Measurements from ENCODE around the gene DOC2A.
A peak's percentile ranks its signal among the peaks of the same experiment; 100 is the strongest.
"Not testable (repeated sequence)": the region's sequence is repeated elsewhere in the genome, so short reads cannot be mapped to it uniquely, and the experiment has no call there.

DOC2A gene

DNA sequence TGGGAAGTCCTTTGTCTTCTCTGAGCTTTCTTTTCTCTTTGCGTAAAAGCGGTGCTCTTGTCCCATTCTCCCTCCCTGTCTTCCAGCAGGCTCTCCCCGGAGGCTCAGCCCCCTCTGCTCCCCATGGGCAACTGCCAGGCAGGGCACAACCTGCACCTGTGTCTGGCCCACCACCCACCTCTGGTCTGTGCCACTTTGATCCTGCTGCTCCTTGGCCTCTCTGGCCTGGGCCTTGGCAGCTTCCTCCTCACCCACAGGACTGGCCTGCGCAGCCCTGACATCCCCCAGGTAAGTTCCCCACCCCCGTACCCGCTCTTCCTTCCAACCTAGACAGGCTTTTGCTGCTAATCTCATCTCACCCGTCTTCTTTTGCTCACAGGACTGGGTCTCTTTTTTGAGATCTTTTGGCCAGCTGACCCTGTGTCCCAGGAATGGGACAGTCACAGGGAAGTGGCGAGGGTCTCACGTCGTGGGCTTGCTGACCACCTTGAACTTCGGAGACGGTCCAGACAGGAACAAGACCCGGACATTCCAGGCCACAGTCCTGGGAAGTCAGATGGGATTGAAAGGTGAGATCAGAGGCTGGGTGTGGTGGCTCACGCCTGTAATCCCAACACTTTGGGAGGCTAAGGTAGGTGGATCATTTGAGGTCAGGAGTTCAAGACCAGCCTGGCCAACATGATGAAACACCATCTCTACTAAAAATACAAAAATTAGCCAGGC is 47.6 kb downstream of the DOC2A start:
- no peak for DNase-seq

DNA sequence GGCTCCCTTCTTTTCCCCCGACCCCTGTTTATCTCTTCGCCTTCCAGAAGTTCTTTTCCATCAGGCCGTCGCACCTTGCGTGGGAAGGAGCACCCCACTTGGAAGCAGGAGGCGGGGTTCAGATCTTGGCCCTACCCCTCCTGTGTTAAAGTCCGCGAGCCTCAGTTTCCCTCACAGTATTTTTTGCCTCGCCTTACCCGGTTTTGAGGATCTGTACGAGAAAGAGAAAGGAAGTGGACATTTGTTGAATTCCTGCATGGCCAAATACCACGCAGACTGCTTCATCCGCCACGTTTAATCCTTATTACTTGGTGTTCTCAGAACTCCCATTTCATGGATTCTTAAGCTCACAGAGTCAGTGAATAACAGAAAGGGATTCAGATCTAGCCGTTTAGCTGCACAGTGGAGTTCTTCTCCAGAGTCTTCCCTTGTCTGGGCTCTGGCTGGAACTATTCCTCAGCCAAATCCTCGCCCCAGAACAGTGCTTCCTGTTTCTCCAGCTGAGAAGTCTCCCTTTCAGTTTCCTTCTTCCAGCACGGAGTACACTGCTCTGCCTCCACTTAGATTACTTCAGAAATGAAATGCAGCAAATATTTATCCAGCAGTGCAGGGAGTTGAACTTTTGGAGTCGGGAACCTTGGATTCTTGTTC is 48.4 kb downstream of the DOC2A start:
- DNase-seq: no peak

DNA sequence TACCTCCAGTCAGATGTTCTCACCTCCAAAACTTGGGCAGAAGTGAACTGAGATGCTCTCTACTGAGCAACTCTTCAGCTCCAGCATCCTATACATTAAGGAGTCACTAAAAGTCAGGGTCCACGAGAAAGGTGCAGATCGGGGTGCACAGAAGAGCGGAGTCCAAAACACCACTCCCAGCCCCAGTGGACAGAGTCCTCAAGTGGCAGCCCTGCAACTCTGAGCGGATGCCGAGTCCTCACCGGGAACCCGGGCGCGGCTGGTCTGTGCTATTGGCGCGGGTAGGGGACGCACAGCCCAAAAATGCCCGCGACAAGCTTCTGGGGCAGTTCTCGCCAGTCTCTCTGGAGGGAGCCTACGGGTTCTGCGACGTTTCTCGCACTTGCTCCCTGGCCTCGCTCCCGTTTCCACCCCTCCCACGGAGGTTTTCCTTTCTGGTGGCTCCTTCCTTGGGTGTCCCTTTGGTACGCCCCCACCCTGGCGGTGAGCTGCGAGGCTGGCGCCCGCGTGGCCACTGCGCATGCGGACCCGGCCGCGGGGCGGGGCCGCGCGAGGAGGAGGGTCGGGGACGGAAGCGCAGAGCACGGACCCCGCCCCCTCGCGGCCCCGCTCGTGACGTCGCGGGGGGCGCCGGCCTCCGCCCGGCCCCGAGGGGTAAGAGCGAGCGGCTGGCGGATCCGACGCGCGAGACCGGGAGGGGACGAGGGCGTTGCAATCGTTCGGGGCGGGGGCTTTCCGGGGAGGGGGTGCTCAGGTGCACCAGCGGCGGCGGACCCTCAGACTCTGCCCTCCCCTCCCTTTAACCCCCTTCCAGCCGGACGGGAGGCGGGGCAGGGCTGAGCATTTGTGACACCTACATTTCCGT is 49.1 kb downstream of the DOC2A start, which contains the start of gene TMEM219:
Gene TMEM219, plus strand, starts transcription at position 601 of the 865 bp plus-strand sequence. CDS start 1,065 bp downstream, outside the sequence.
- DNase-seq: peak; percentile 96

DNA sequence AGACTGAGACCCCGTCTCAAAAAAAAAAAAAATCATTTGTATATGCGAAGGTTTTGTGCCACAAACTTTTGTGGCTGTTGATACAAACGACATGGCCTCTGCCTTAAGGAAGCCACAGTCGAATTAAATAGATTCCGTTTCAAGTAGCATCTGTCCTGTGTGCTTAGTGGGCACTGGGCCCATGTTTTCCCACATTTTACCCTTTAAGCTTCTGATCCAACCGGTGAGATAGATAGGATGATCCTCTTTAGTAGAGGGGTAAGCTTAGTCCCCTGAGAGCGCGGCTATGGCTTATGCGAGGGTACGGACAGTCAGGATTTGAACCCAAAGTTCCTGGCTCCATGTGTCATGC is 49.7 kb downstream of the DOC2A start:
- DNase-seq: no peak

DNA sequence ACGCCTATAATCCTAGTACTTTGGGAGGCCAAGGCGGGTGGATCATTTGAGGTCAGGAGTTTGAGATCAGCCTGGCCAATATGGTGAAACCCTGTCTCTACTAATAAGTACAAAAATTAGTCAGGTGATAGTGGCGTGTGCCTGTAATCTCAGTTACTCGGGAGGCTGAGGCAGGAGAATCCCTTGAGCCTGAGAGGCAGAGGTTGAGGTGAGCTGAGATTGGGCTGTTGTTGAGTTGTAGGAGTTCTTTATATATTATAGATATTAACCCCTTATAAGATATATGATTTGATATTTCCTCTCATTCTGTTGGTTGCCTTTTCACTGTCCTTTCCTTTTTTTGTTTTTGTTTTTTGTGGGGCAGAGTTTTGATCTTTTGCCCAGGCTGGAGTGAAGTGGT is 51.0 kb downstream of the DOC2A start:
- DNase-seq: not testable (repeated sequence)

DNA sequence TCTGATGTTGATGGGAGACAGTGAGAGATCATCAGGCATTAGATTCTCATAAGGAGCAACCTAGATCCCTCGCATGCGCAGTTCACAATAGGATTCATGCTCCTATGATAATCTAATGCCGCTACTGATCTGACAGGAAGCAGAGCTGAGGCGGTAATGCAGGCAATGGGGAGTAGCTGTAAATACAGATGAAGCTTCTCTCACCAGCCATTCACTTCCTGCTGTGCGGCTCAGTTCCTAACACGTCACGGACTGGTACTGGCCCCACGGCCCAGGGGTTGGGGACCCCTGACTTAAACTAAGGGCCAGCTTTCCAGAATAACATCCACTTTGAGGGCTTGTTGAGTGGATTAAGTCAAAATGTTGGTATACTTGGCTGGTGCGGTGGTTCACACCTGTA is 51.5 kb downstream of the DOC2A start:
- DNase-seq: no peak

DNA sequence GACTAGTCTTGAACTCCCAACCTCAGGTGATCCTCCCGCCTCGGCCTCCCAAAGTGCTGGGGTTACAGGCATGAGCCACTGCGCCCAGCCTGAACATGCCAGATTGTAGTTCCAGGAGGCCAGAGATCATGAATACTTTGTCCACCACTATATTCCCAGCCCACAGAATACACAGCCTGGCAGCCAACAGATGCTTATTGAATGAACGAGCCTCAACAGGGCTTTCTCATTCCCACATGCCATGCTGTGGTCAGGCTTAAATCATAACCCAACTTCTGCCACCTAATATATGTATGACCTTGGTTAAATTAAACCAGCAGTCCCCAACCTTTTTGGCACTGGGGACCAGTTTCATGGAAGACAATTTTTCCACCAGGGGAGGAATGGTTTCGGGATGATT is 52.1 kb downstream of the DOC2A start:
- no peak for DNase-seq
